K562 (cell line): ENCODE measurements around the gene ALS2CL. TPM values are rescaled to one million over a fixed set of nuclear protein-coding genes. Genes with fewer than 3 reads are reported as not detected.

Experiments used
- CTCFL ChIP-seq: IDR thresholded peaks from 2 replicates; pipeline ENCODE4 v1.6.1; 2011; ENCODE audit warnings: borderline replicate concordance, low read depth, mild to moderate bottlenecking, moderate library complexity, low read length; ENCODE audit not compliant: insufficient read depth, poor library complexity, severe bottlenecking
- DEAF1 ChIP-seq: fragments of 450-650 bp; formaldehyde crosslinking; IDR thresholded peaks from 2 replicates; pipeline ENCODE4 v1.4.0; 2020; ENCODE audit warnings: mild to moderate bottlenecking, moderate library complexity
- HLTF ChIP-seq: fragments of 450-650 bp; IDR thresholded peaks from 2 replicates; pipeline ENCODE4 v1.6.1; 2016
- KLF10 ChIP-seq: fragments of 250-450 bp; sonication (Bioruptor Pico); IDR thresholded peaks from 2 replicates; pipeline ENCODE4 v1.6.1; 2021; ENCODE audit warnings: matching md5 sums
- KLF16 ChIP-seq: IDR thresholded peaks from 2 replicates; pipeline ENCODE4 v1.6.1; 2016; ENCODE audit warnings: antibody characterized with exemption
- MLLT1 ChIP-seq, 2 experiments: fragments of 450-650 bp; IDR thresholded peaks; 2 replicates each; pipeline ENCODE4 v1.6.1; 2016
- PHB ChIP-seq: fragments of 250-450 bp; sonication (Bioruptor Pico); IDR thresholded peaks from 2 replicates; pipeline ENCODE4 v1.5.0; 2021
- SP1 ChIP-seq: sonication (generic); formaldehyde crosslinking; IDR thresholded peaks from 2 replicates; pipeline ENCODE4 v1.8.1; 2022; ENCODE audit warnings: mild to moderate bottlenecking, missing genetic modification reagents
- ZNF407 ChIP-seq: fragments of 450-650 bp; IDR thresholded peaks from 2 replicates; pipeline ENCODE4 v1.6.1; 2016; ENCODE audit warnings: low read depth
- polyA plus RNA-seq, 8 experiments: library from polyadenylated mRNA; depleted of rRNA in 4 of 8; stranded (reverse) in 5 of 8; unstranded in 3 of 8; fragments of >200 nt; fragmentation: Nextera tagmentation in 2 of 8; fragmentation: Illumina TruSeq in 1 of 8; extraction: Ambion mirVana in 2 of 8; extraction: Trizol in 1 of 8; gene quantifications; 2 replicates each; pipeline versions ENCODE4 v1.2.1 to v1.2.3, GENCODE V29; 2011 to 2014; ENCODE audit warnings: inconsistent platforms in 1 of 8, missing spikeins in 1 of 8
- total RNA-seq, 7 experiments: library from RNA; depleted of rRNA in 6 of 7; stranded (reverse); fragments of >200 nt in 6 of 7; fragmentation: Illumina TruSeq in 2 of 7; extraction: Trizol in 2 of 7; gene quantifications; 2 replicates each; pipeline versions ENCODE4 v1.2.1 to v1.2.3, GENCODE V29; 2011 to 2021; ENCODE audit warnings: low replicate concordance in 1 of 7

ALS2CL gene
- total and polyA plus RNA-seq, 9 of the 15 experiments (the other 6 are each of a cell fraction or from before 2014, with no cell fraction given): 0.03 to 0.13 (median 0.05) TPM; not detected in 3

GRCh38 chr3:46629551-46630517, 63.6 kb downstream of the ALS2CL start (continued):
- TF ChIP-seq CTCFL: peak; percentile 93
- peak; percentile 85 for TF ChIP-seq DEAF1 (CRISPR knock-in tag)
- no peak for TF ChIP-seq PHB (CRISPR knock-in tag)
- peak; percentile 72 for TF ChIP-seq KLF16
- TF ChIP-seq MLLT1 (IDR thresholded peaks at IDR 0.05): peak; percentile 41 to 87; a peak in 3 of 4 replicates
- no peak for TF ChIP-seq KLF10 (CRISPR knock-in tag)
- TF ChIP-seq HLTF: peak; percentile 41; the same call in 1 of the 2 replicates
- TF ChIP-seq ZNF407: 0 out of 2 replicates have a peak, but pooled peaks have one; percentile 26
- TF ChIP-seq SP1 (CRISPR knock-in tag): no peak
